IMR-90 (cell line): ENCODE measurements around the gene TOPORS. TPM values are rescaled to one million over a fixed set of nuclear protein-coding genes. Genes with fewer than 3 reads are reported as not detected.

ENCODE experiments used
- ATAC-seq: fragments of 200-7000 bp; cut with Tn5 transposase; 2 replicates; pipeline ENCODE4 v1.9.1; 2020; ENCODE audit warnings: low read depth, mild to moderate bottlenecking, moderate library complexity
- BruUV-seq: library from RNA; stranded (reverse); fragments of 400-500 nt; replicated peaks from 2 replicates; lab custom pipeline; 2021; lab: Mats Ljungman, UMichigan
- CTCF ChIA-PET: fragments of 300-600 bp; formaldehyde crosslinking; extraction: SDS; loops from one replicate; lab custom pipeline; 2021; ENCODE audit warnings: antibody characterized with exemption; lab: Yijun Ruan, JAX
- POLR2A ChIA-PET: fragments of 300-600 bp; sonication (Branson Sonifier 250); formaldehyde crosslinking; loops from one replicate; lab custom pipeline; 2022; ENCODE audit warnings: antibody characterized with exemption; ENCODE audit not compliant: unreplicated experiment; lab: Charles Lee
- DNase-seq: peaks from one replicate; pipeline ENCODE4 v3.0.0; 2013
- H2AFZ ChIP-seq: replicated peaks from 2 replicates; pipeline ENCODE3; 2013; ENCODE audit warnings: low read length, mild to moderate bottlenecking; ENCODE audit not compliant: poor library complexity
- H2AK5ac ChIP-seq: 2 replicates; pipeline ENCODE4 v1.6.1; 2013; ENCODE audit warnings: low read depth, low read length, inconsistent platforms
- H2AK9ac ChIP-seq: replicated peaks from 2 replicates; pipeline ENCODE3; 2013; ENCODE audit warnings: mild to moderate bottlenecking, low read depth, low read length, moderate library complexity; ENCODE audit not compliant: poor library complexity
- H2BK120ac ChIP-seq: 2 replicates; pipeline ENCODE4 v1.6.1; 2013; ENCODE audit warnings: low read depth, low read length, inconsistent platforms
- H2BK15ac ChIP-seq: 3 replicates; pipeline ENCODE4 v1.6.1; 2013; ENCODE audit warnings: low read depth, low read length, inconsistent platforms
- H2BK20ac ChIP-seq: 2 replicates; pipeline ENCODE4 v1.6.1; 2013; ENCODE audit warnings: low read depth, mild to moderate bottlenecking, inconsistent platforms, low read length, moderate library complexity
- H2BK5ac ChIP-seq: 2 replicates; pipeline ENCODE4 v1.6.1; 2013; ENCODE audit warnings: mild to moderate bottlenecking, low read depth, low read length, inconsistent platforms; ENCODE audit not compliant: poor library complexity, severe bottlenecking
- H3K14ac ChIP-seq: replicated peaks from 2 replicates; pipeline ENCODE4 v1.6.1; 2013; ENCODE audit warnings: low read depth, low read length, inconsistent platforms
- H3K18ac ChIP-seq: 2 replicates; pipeline ENCODE4 v1.6.1; 2013; ENCODE audit warnings: low read depth, low read length, control low read depth
- H3K23ac ChIP-seq: 2 replicates; pipeline ENCODE4 v1.6.1; 2013; ENCODE audit warnings: low read depth, low read length, inconsistent platforms
- H3K27ac ChIP-seq: 2 replicates; pipeline ENCODE4 v1.5.1; 2013; ENCODE audit warnings: mild to moderate bottlenecking, control low read depth, low read length; ENCODE audit not compliant: insufficient read depth
- H3K27me3 ChIP-seq: 2 replicates; pipeline ENCODE4 v1.6.1; 2013; ENCODE audit warnings: low read length; ENCODE audit not compliant: control insufficient read depth, insufficient read depth
- H3K36me3 ChIP-seq: 2 replicates; pipeline ENCODE4 v1.6.1; 2013; ENCODE audit warnings: low read length, mixed read lengths; ENCODE audit not compliant: control insufficient read depth, insufficient read depth
- H3K4ac ChIP-seq: 2 replicates; pipeline ENCODE4 v1.6.1; 2013; ENCODE audit warnings: low read depth, low read length, inconsistent platforms
- H3K4me1 ChIP-seq: 2 replicates; pipeline ENCODE4 v1.6.1; 2013; ENCODE audit warnings: low read length, mixed read lengths; ENCODE audit not compliant: control insufficient read depth, insufficient read depth
- H3K4me2 ChIP-seq: 2 replicates; pipeline ENCODE4 v1.6.1; 2013; ENCODE audit warnings: low read depth, mild to moderate bottlenecking, control low read depth, low read length, moderate library complexity
- H3K4me3 ChIP-seq: 2 replicates; pipeline ENCODE4 v1.5.1; 2013; ENCODE audit warnings: low read depth, mild to moderate bottlenecking, control low read depth, low read length, moderate library complexity; ENCODE audit not compliant: insufficient read depth
- H3K56ac ChIP-seq: 2 replicates; pipeline ENCODE4 v1.6.1; 2013; ENCODE audit warnings: low read length, inconsistent platforms; ENCODE audit not compliant: insufficient read depth; ENCODE audit errors: extremely low read depth
- H3K79me1 ChIP-seq, 2 experiments: 2 replicates each; pipeline ENCODE4 v1.6.1; 2013; ENCODE audit warnings: low read length in 2 of 2, inconsistent platforms in 1 of 2, low read depth in 1 of 2
- H3K9ac ChIP-seq: 2 replicates; pipeline ENCODE4 v1.6.1; 2013; ENCODE audit warnings: low read depth, low read length, control low read depth
- H3K9me1 ChIP-seq: 2 replicates; pipeline ENCODE4 v1.6.1; 2013; ENCODE audit warnings: low read length, inconsistent platforms; ENCODE audit not compliant: insufficient read depth
- H3K9me3 ChIP-seq: 2 replicates; pipeline ENCODE4 v1.6.1; 2013; ENCODE audit warnings: low read length; ENCODE audit not compliant: control insufficient read depth, insufficient read depth
- H4K20me1 ChIP-seq: 2 replicates; pipeline ENCODE4 v1.6.1; 2013; ENCODE audit warnings: low read length, inconsistent platforms; ENCODE audit not compliant: insufficient read depth
- H4K5ac ChIP-seq: 2 replicates; pipeline ENCODE4 v1.6.1; 2013; ENCODE audit warnings: mild to moderate bottlenecking, low read depth, low read length, control low read depth
- H4K8ac ChIP-seq, 2 experiments: 2 replicates each; pipeline ENCODE4 v1.6.1; 2013; ENCODE audit warnings: low read depth in 2 of 2, low read length in 2 of 2, control low read depth in 1 of 2, inconsistent platforms in 1 of 2
- H4K91ac ChIP-seq: 2 replicates; pipeline ENCODE4 v1.6.1; 2013; ENCODE audit warnings: low read depth, low read length, inconsistent platforms; ENCODE audit not compliant: insufficient read depth
- BHLHE40 ChIP-seq: fragments of 150-350 bp; IDR thresholded peaks from 2 replicates; pipeline ENCODE4 v1.6.1; 2016; ENCODE audit warnings: mild to moderate bottlenecking, low read depth, low read length
- CEBPB ChIP-seq: IDR thresholded peaks from 2 replicates; pipeline ENCODE4 v1.6.1; 2012; ENCODE audit warnings: low read depth, low read length, improper control_type of control experiment
- CHD1 ChIP-seq: IDR thresholded peaks from 2 replicates; pipeline ENCODE4 v1.6.1; 2012; ENCODE audit warnings: low read depth, low read length, improper control_type of control experiment
- CTCF ChIP-seq: conservative IDR thresholded peaks from 2 replicates; pipeline ENCODE4 v1.5.1; 2012; ENCODE audit warnings: mild to moderate bottlenecking, low read depth, low read length, improper control_type of control experiment
- ELK1 ChIP-seq: fragments of 150-350 bp; IDR thresholded peaks from 2 replicates; pipeline ENCODE4 v1.6.1; 2016; ENCODE audit warnings: low read depth, mild to moderate bottlenecking, low read length, moderate library complexity, borderline replicate concordance
- FOS ChIP-seq: fragments of 150-350 bp; IDR thresholded peaks from 2 replicates; pipeline ENCODE4 v1.6.1; 2016; ENCODE audit warnings: low read depth, low read length
- MAFK ChIP-seq: IDR thresholded peaks from 2 replicates; pipeline ENCODE4 v1.6.1; 2012; ENCODE audit warnings: low read depth, low read length, improper control_type of control experiment
- MAZ ChIP-seq: IDR thresholded peaks from 2 replicates; pipeline ENCODE4 v1.6.1; 2012; ENCODE audit warnings: low read depth, mild to moderate bottlenecking, low read length, improper control_type of control experiment, moderate library complexity, borderline replicate concordance
- MXI1 ChIP-seq: IDR thresholded peaks from 2 replicates; pipeline ENCODE4 v1.6.1; 2012; ENCODE audit warnings: low read depth, mild to moderate bottlenecking, low read length, moderate library complexity, borderline replicate concordance
- NFE2L2 ChIP-seq: fragments of 150-350 bp; IDR thresholded peaks from 2 replicates; pipeline ENCODE4 v1.6.1; 2016; ENCODE audit warnings: low read depth, mild to moderate bottlenecking, low read length
- POLR2A ChIP-seq: IDR thresholded peaks from 2 replicates; pipeline ENCODE4 v1.6.1; 2012; ENCODE audit warnings: mild to moderate bottlenecking, low read depth, low read length
- RAD21 ChIP-seq: IDR thresholded peaks from 2 replicates; pipeline ENCODE4 v1.6.1; 2012; ENCODE audit warnings: low read length, improper control_type of control experiment
- RCOR1 ChIP-seq: IDR thresholded peaks from 2 replicates; pipeline ENCODE4 v1.6.1; 2012; ENCODE audit warnings: mild to moderate bottlenecking, low read length, improper control_type of control experiment; ENCODE audit not compliant: insufficient replicate concordance
- RFX5 ChIP-seq: IDR thresholded peaks from 2 replicates; pipeline ENCODE4 v1.8.0; 2012; ENCODE audit warnings: low read depth, mild to moderate bottlenecking, low read length, moderate library complexity
- SMC3 ChIP-seq: fragments of 150-350 bp; IDR thresholded peaks from 2 replicates; pipeline ENCODE4 v1.6.1; 2016; ENCODE audit warnings: low read depth, mild to moderate bottlenecking, antibody characterized with exemption, low read length, moderate library complexity
- USF2 ChIP-seq: fragments of 150-350 bp; IDR thresholded peaks from 2 replicates; pipeline ENCODE4 v1.6.1; 2017; ENCODE audit warnings: mild to moderate bottlenecking, antibody characterized with exemption, low read length, low read depth
- dilution Hi-C: fragments of 300-500 bp; cut with HindIII; formaldehyde crosslinking; loops from one replicate; pipeline ENCODE4 v1.14.3; 2018; ENCODE audit warnings: low sequenced_read_pairs; ENCODE audit not compliant: unreplicated experiment
- in situ Hi-C: fragments of 300-500 bp; cut with MboI; formaldehyde crosslinking; loops from 3 replicates; pipeline ENCODE4 v1.14.3; 2019; ENCODE audit warnings: low sequenced_read_pairs, inconsistent platforms, mixed read lengths
- intact Hi-C: fragments of 100-400 bp; cut with micrococcal nuclease; formaldehyde crosslinking; loops from 2 replicates; pipeline ENCODE4 v1.10.0; 2022
- polyA plus RNA-seq, 3 experiments: library from polyadenylated mRNA; depleted of rRNA; stranded (reverse); fragments of >200 nt; gene quantifications; 2 replicates each; pipeline ENCODE4 v1.2.3, GENCODE V29; 2012; ENCODE audit warnings: low replicate concordance in 1 of 3
- total RNA-seq: library from RNA; depleted of rRNA; stranded (reverse); fragments of >200 nt; gene quantifications from 2 replicates; pipeline ENCODE4 v1.2.3, GENCODE V29; 2012

The TOPORS gene
- total and polyA plus RNA-seq, 2 of the 4 experiments (the other 2 are of a cell fraction), result 7.4 to 27.8 TPM

GRCh38 chr9:32497921-32498320 is 54.5 kb downstream of the TOPORS start:
- no peak overlapping the region for H2BK120ac ChIP-seq
- H3K18ac ChIP-seq, result no peak overlapping the region
- H2BK15ac ChIP-seq, result no peak overlapping the region
- H3K4me1 ChIP-seq, result no peaks in the 10 kb centered on the region
- no peak overlapping the region for H2AK9ac ChIP-seq
- dilution Hi-C loops (no loop called here), intact Hi-C loops (loop anchor here (10.0 kb wide), 1 partner anchor 47 kb away; no protein-coding TSS in a partner anchor), in situ Hi-C loops (no loop called here)
- H2AK5ac ChIP-seq, result no peak overlapping the region
- H3K23ac ChIP-seq, result no peak overlapping the region
- ATAC-seq (no peak), DNase-seq (no peak)
- no peak overlapping the region for H3K56ac ChIP-seq
- H3K27me3 ChIP-seq, result no peaks in the 10 kb centered on the region
- H3K4me3 ChIP-seq, result no peak overlapping the region
- H4K20me1 ChIP-seq, result no peaks in the 10 kb centered on the region
- no peak overlapping the region for H3K14ac ChIP-seq
- H3K9me1 ChIP-seq, result 0 out of 2 replicates have a peak, but pooled peaks cover 2% of the 10 kb centered on the region
- no peak overlapping the region for H4K91ac ChIP-seq
- H3K79me1 ChIP-seq, result peaks cover 4 to 12% of the 10 kb centered on the region in 2 experiments; a peak in 2 of 4 replicates
- H2BK20ac ChIP-seq, result no peak overlapping the region
- no peak overlapping the region for H4K5ac ChIP-seq
- no peak overlapping the region for H3K4me2 ChIP-seq
- BruUV-seq, result no TSS peak
- TF ChIP-seq MAZ (no peak), NFE2L2 (no peak), RAD21 (no peak), MAFK (no peak), RFX5 (no peak), ELK1 (no peak), BHLHE40 (no peak), CHD1 (no peak), CEBPB (no peak), POLR2A (no peak), FOS (no peak), CTCF (no peak), USF2 (no peak), SMC3 (no peak), MXI1 (no peak), RCOR1 (no peak)
- no peak overlapping the region for H4K8ac ChIP-seq
- CTCF ChIA-PET, result no interaction called here
- POLR2A ChIA-PET, result no interaction called here
- no peak overlapping the region for H3K4ac ChIP-seq
- H3K9me3 ChIP-seq, result no peaks in the 10 kb centered on the region
- no peak overlapping the region for H3K27ac ChIP-seq
- H3K36me3 ChIP-seq, result peaks cover 11% of the 10 kb centered on the region; the same call in 1 of the 2 replicates
- no peak overlapping the region for H2AFZ ChIP-seq
- no peak overlapping the region for H3K9ac ChIP-seq
- no peak overlapping the region for H2BK5ac ChIP-seq
